HCT116 (cell line): ENCODE results near the gene ATF7. TPM values are rescaled to one million over a fixed set of nuclear protein-coding genes. Genes with fewer than 3 reads are reported as not detected.

ENCODE experiments used
- ATAC-seq: fragments of 200-7000 bp; cut with Tn5 transposase; 2 replicates; pipeline ENCODE4 v1.9.1; 2020; ENCODE audit warnings: mild to moderate bottlenecking, moderate library complexity
- BruUV-seq: library from RNA; stranded (reverse); fragments of 400-500 nt; replicated peaks from 2 replicates; lab custom pipeline; 2021; lab: Mats Ljungman, UMichigan
- CTCF ChIA-PET: fragments of 300-600 bp; sonication (Branson Sonifier 250); formaldehyde crosslinking; loops from one replicate; lab custom pipeline; 2021; ENCODE audit warnings: antibody characterized with exemption; lab: Charles Lee
- POLR2A ChIA-PET: fragments of 300-600, 350-600 bp; sonication (Branson Sonifier 250); formaldehyde crosslinking; loops from one replicate; lab custom pipeline; 2021; ENCODE audit warnings: antibody characterized with exemption; lab: Charles Lee
- RAD21 ChIA-PET, 2 experiments: fragments of 300-600 bp; sonication (Branson Sonifier 250); formaldehyde crosslinking; loops; one replicate each; lab custom pipeline; 2023; ENCODE audit warnings: low total read pairs in 2 of 2; ENCODE audit not compliant: uncharacterized antibody in 2 of 2, unreplicated experiment in 2 of 2, low non-redundant PET in 1 of 2; lab: Charles Lee
- DNase-seq: peaks from one replicate; pipeline ENCODE4 v3.0.0-alpha.2; 2010; ENCODE audit warnings: low read depth, low spot score
- H2AFZ ChIP-seq: fragments of 200-600 bp; shearing (Covaris generic), sonication (generic); 2 replicates; pipeline ENCODE4 v1.6.1; 2017; ENCODE audit warnings: low read depth, mixed run types, mixed read lengths, antibody characterized with exemption, low read length; ENCODE audit not compliant: poor library complexity, severe bottlenecking
- H3K27ac ChIP-seq: 2 replicates; pipeline ENCODE4 v1.5.1; 2012; ENCODE audit warnings: low read depth, low read length
- H3K27me3 ChIP-seq: fragments of 200-600 bp; sonication (generic); 2 replicates; pipeline ENCODE4 v1.6.1; 2016; ENCODE audit warnings: mixed run types, low read length, mixed read lengths; ENCODE audit not compliant: insufficient read depth
- H3K36me3 ChIP-seq, 2 experiments: fragments of 200-500 bp in 1 of 2; fragments of 200-600 bp in 1 of 2; sonication (Bioruptor generic) in 1 of 2; sonication (generic) in 1 of 2; 2 replicates each; pipeline versions ENCODE4 v1.5.1 to v1.6.1; 2014 to 2016; ENCODE audit warnings: low read length in 2 of 2, inconsistent platforms in 1 of 2, mixed read lengths in 1 of 2, mixed run types in 1 of 2; ENCODE audit not compliant: insufficient read depth in 2 of 2, control insufficient read depth in 1 of 2
- H3K4me1 ChIP-seq, 2 experiments: fragments of 200-600 bp in 1 of 2; sonication (generic) in 1 of 2; 2 replicates each; pipeline versions ENCODE4 v1.5.1 to v1.6.1; 2012 to 2017; ENCODE audit warnings: low read length in 2 of 2, inconsistent platforms in 1 of 2, mild to moderate bottlenecking in 1 of 2, mixed read lengths in 1 of 2, mixed run types in 1 of 2, moderate library complexity in 1 of 2; ENCODE audit not compliant: insufficient read depth in 2 of 2, control insufficient read depth in 1 of 2
- H3K4me2 ChIP-seq: fragments of 200-600 bp; sonication (generic); 2 replicates; pipeline ENCODE4 v1.6.1; 2017; ENCODE audit warnings: mixed run types, low read length, mixed read lengths
- H3K4me3 ChIP-seq, 2 experiments: fragments of 200-600 bp in 1 of 2; sonication (generic) in 1 of 2; replicated peaks in 1 of 2; 2 replicates each; pipeline ENCODE4 v1.5.1; 2011 to 2016; ENCODE audit warnings: low read length in 2 of 2, control low read depth in 1 of 2, low read depth in 1 of 2, mild to moderate bottlenecking in 1 of 2, mixed read lengths in 1 of 2, mixed run types in 1 of 2
- H3K79me2 ChIP-seq: fragments of 200-600 bp; sonication (generic); 2 replicates; pipeline ENCODE4 v1.6.1; 2017; ENCODE audit warnings: mild to moderate bottlenecking, mixed run types, low read length, moderate library complexity, mixed read lengths; ENCODE audit not compliant: insufficient read depth
- H3K9ac ChIP-seq: fragments of 200-600 bp; sonication (generic); 2 replicates; pipeline ENCODE4 v1.6.1; 2016; ENCODE audit warnings: low read length, mixed read lengths
- H3K9me2 ChIP-seq: fragments of 200-600 bp; sonication (generic), shearing (Covaris generic); 2 replicates; pipeline ENCODE4 v1.6.1; 2017; ENCODE audit warnings: mixed run types, mild to moderate bottlenecking, moderate library complexity; ENCODE audit not compliant: insufficient read depth
- H3K9me3 ChIP-seq, 2 experiments: fragments of 200-500 bp in 1 of 2; fragments of 200-600 bp in 1 of 2; sonication (Bioruptor generic) in 1 of 2; sonication (generic) in 1 of 2; 2 replicates each; pipeline ENCODE4 v1.6.1; 2014 to 2017; ENCODE audit warnings: low read length in 2 of 2, mixed read lengths in 2 of 2, inconsistent platforms in 1 of 2, low read depth in 1 of 2, mild to moderate bottlenecking in 1 of 2, mixed run types in 1 of 2, moderate library complexity in 1 of 2; ENCODE audit not compliant: control insufficient read depth in 1 of 2, insufficient read depth in 1 of 2
- H4K20me1 ChIP-seq: fragments of 200-600 bp; sonication (generic), shearing (Covaris generic); 2 replicates; pipeline ENCODE4 v1.6.1; 2017; ENCODE audit warnings: mixed run types, mild to moderate bottlenecking, moderate library complexity; ENCODE audit not compliant: insufficient read depth
- CEBPB ChIP-seq: IDR thresholded peaks from 2 replicates; pipeline ENCODE4 v1.6.1; 2012; ENCODE audit warnings: low read depth
- EGR1 ChIP-seq: IDR thresholded peaks from 2 replicates; pipeline ENCODE4 v1.6.1; 2012; ENCODE audit warnings: low read depth
- ELF1 ChIP-seq: IDR thresholded peaks from 2 replicates; pipeline ENCODE4 v1.6.1; 2012; ENCODE audit warnings: low read depth, borderline replicate concordance
- EZH2 ChIP-seq: fragments of 200-600 bp; sonication (generic); IDR thresholded peaks from 2 replicates; pipeline ENCODE4 v1.6.1; 2017; ENCODE audit warnings: antibody characterized with exemption, mixed run types
- MAX ChIP-seq: IDR thresholded peaks from 2 replicates; pipeline ENCODE4 v1.6.1; 2012
- POLR2A ChIP-seq: IDR thresholded peaks from 2 replicates; pipeline ENCODE4 v1.7.0; 2011; ENCODE audit warnings: borderline replicate concordance; ENCODE audit not compliant: insufficient read depth, insufficient read length; ENCODE audit errors: extremely low read depth
- POLR2AphosphoS5 ChIP-seq: IDR thresholded peaks from 2 replicates; pipeline ENCODE4 v1.6.1; 2011; ENCODE audit warnings: mild to moderate bottlenecking, low read depth, low read length, moderate library complexity
- REST ChIP-seq: IDR thresholded peaks from 2 replicates; pipeline ENCODE4 v1.6.1; 2012; ENCODE audit warnings: low read depth
- SIN3A ChIP-seq: IDR thresholded peaks from 2 replicates; pipeline ENCODE4 v1.6.1; 2012; ENCODE audit warnings: low read depth
- SP1 ChIP-seq: IDR thresholded peaks from 2 replicates; pipeline ENCODE4 v1.6.1; 2012; ENCODE audit warnings: low read depth
- TCF7L2 ChIP-seq: IDR thresholded peaks from 2 replicates; pipeline ENCODE4 v1.7.0; 2011; ENCODE audit warnings: borderline replicate concordance, inconsistent platforms; ENCODE audit not compliant: insufficient read depth, insufficient read length; ENCODE audit errors: extremely low read depth
- YY1 ChIP-seq: IDR thresholded peaks from 2 replicates; pipeline ENCODE4 v1.6.1; 2011; ENCODE audit warnings: low read length, low read depth, moderate library complexity, mild to moderate bottlenecking; ENCODE audit not compliant: insufficient replicate concordance; ENCODE audit errors: extremely low read depth
- ZBTB33 ChIP-seq: IDR thresholded peaks from 2 replicates; pipeline ENCODE4 v1.6.1; 2011; ENCODE audit warnings: mild to moderate bottlenecking, low read length, moderate library complexity; ENCODE audit not compliant: insufficient replicate concordance; ENCODE audit errors: extremely low read depth
- intact Hi-C: fragments of 100-400 bp; cut with micrococcal nuclease; formaldehyde crosslinking; loops from 2 replicates; pipeline ENCODE4 v1.10.0; 2022
- total RNA-seq: library from RNA; stranded (reverse); gene quantifications from one replicate; pipeline ENCODE4 v1.2.1, GENCODE V29; 2021; ENCODE audit not compliant: unreplicated experiment
- TF ChIP-seq, protein P1 (sequence below), 3 experiments: fragments of 200-600 bp in 1 of 3; sonication (generic) in 1 of 3; IDR thresholded peaks in 2 of 3; conservative IDR thresholded peaks in 1 of 3; 2 replicates each; pipeline ENCODE4 v1.5.1; 2012 to 2017; ENCODE audit warnings: low read depth in 2 of 3, low read length in 2 of 3, antibody characterized with exemption in 1 of 3, borderline replicate concordance in 1 of 3, control low read depth in 1 of 3, mild to moderate bottlenecking in 1 of 3, mixed read lengths in 1 of 3, mixed run types in 1 of 3, moderate library complexity in 1 of 3; ENCODE audit not compliant: insufficient read depth in 1 of 3
- TF ChIP-seq, protein P2 (sequence below): IDR thresholded peaks from 2 replicates; pipeline ENCODE4 v1.6.1; 2012

ATF7 gene
- total RNA-seq, 1 experiment from 2014 or later: 24.0 TPM

DNA sequence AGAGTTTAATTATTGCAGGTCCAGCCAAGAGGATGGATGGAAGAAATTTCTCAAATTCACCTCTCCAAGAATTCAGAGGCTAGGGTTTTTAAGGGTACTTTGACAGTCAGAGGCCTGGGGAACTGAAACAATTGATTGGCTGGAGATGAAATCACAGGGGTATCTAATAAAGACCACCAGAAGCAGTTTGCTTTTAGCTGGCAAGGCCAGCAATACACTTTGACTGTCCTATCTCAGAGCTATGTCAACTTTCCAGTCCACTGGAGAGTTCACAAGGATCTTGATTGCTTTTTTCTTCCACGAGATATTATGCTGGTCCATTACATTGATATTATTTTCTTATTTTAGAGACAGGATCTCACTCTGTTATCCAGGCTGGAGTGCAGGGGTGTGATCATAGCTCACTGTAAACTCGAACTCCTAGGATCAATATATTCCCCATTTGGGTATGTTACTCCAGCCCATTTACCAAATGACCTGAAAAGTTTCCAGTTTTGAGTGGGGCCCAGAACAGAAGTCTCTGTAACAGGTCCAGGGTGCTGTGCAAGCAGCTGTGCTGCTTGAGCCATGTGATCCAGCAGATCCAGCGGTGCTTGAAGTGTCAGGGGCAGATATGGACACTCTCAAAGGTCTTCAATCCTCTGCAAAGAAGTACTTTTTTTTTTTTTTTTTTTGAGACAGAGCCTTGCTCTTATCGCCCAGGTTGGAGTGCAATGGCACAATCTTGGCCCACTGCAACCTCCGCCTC is 17.2 kb upstream of the ATF7 start:
- no peak overlapping the region for H3K4me2 ChIP-seq
- H3K9me2 ChIP-seq: no peaks in the 10 kb centered on the region
- H3K27me3 ChIP-seq: no peaks in the 10 kb centered on the region
- no peaks in the 10 kb centered on the region for H3K9me3 ChIP-seq
- no peaks in the 10 kb centered on the region for H4K20me1 ChIP-seq
- no peaks in the 10 kb centered on the region for H3K79me2 ChIP-seq
- ATAC-seq: no peak
- no peak overlapping the region for H3K27ac ChIP-seq
- ChIA-PET CTCF (no interaction called here), POLR2A (no interaction called here), RAD21 (no interaction called here)
- H3K4me1 ChIP-seq: no peaks in the 10 kb centered on the region
- BruUV-seq: no TSS peak
- H3K4me3 ChIP-seq: no peak overlapping the region
- H3K36me3 ChIP-seq: no peaks in the 10 kb centered on the region
- no peak overlapping the region for H2AFZ ChIP-seq
- no peak overlapping the region for H3K9ac ChIP-seq
- intact Hi-C loops: no loop called here
- no peak for DNase-seq
- no peak for TF ChIP-seq YY1
- TF ChIP-seq SP1: no peak
- TF ChIP-seq ELF1: no peak
- no peak for TF ChIP-seq ZBTB33
- no peak for TF ChIP-seq MAX
- no peak for TF ChIP-seq POLR2A
- no peak for TF ChIP-seq EGR1
- no peak for TF ChIP-seq CEBPB
- TF ChIP-seq, protein P1, sequence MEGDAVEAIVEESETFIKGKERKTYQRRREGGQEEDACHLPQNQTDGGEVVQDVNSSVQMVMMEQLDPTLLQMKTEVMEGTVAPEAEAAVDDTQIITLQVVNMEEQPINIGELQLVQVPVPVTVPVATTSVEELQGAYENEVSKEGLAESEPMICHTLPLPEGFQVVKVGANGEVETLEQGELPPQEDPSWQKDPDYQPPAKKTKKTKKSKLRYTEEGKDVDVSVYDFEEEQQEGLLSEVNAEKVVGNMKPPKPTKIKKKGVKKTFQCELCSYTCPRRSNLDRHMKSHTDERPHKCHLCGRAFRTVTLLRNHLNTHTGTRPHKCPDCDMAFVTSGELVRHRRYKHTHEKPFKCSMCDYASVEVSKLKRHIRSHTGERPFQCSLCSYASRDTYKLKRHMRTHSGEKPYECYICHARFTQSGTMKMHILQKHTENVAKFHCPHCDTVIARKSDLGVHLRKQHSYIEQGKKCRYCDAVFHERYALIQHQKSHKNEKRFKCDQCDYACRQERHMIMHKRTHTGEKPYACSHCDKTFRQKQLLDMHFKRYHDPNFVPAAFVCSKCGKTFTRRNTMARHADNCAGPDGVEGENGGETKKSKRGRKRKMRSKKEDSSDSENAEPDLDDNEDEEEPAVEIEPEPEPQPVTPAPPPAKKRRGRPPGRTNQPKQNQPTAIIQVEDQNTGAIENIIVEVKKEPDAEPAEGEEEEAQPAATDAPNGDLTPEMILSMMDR (IDR thresholded peaks at IDR 0.05 in 2 of 3, conservative IDR thresholded peaks at IDR 0.05 in 1 of 3; ENCODE audit: borderline replicate concordance in 1 of 3, insufficient read depth in 1 of 3, low read depth in 2 of 3, low read length in 2 of 3): no peak
- no peak for TF ChIP-seq EZH2
- no peak for TF ChIP-seq REST
- TF ChIP-seq, protein P2, sequence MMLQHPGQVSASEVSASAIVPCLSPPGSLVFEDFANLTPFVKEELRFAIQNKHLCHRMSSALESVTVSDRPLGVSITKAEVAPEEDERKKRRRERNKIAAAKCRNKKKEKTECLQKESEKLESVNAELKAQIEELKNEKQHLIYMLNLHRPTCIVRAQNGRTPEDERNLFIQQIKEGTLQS: no peak
- TF ChIP-seq SIN3A: no peak
- no peak for TF ChIP-seq POLR2AphosphoS5
- TF ChIP-seq TCF7L2: no peak
